LoVo (cell line): ENCODE results near the gene CAB39L.

ENCODE experiments used
- DNase-seq: peaks from one replicate; pipeline ENCODE4 v3.0.0-alpha.2; 2016; ENCODE audit warnings: low spot score

The CAB39L gene

DNA sequence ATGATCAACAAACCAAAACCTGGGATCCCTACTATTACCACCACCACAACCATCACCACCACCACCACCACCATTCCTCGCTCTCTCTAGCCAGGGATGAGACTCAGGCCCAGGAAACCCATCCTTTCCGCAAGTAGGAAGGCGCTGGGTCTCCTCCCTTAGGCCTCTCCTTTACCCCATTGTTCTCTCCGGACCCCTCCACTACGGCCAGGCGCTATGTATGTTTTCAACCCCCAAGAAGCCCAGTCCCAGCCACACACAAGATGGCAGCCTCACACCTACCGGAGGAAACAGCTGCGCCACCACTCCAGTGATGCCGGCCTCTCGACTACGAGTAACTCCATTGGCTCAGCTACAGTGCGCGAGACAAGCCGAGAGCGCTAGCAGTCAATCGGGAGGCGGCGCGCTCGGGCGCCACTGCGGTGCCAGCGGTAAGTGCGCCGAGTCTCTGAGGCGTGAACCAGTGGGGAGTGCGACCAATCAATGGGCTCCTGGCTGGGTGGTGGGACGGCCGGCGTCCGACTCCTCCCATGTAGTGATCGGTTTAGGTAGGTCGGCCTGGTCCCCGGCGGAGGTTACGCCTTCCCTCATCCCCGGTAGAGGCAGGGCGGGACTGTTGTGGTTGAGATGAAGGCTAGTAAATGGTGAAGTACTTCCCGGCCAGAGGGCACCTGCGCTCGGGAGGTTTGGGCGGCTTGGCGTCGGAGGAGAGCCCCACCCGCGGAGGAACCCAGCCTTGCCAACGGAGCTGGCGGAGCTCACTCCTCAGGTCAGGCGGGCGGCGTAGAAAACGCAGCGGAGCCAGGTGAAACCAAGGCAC lies at the start of gene CAB39L, which contains the start of gene SETDB2:
Gene CAB39L, minus strand, starts transcription at position 361 of the 820 bp plus-strand sequence. CDS start 61,154 bp downstream, outside the sequence.
Gene SETDB2, plus strand, starts transcription at position 571 of the 820 bp plus-strand sequence. CDS start 7,620 bp downstream, outside the sequence.
- DNase-seq = peak; percentile 98

DNA sequence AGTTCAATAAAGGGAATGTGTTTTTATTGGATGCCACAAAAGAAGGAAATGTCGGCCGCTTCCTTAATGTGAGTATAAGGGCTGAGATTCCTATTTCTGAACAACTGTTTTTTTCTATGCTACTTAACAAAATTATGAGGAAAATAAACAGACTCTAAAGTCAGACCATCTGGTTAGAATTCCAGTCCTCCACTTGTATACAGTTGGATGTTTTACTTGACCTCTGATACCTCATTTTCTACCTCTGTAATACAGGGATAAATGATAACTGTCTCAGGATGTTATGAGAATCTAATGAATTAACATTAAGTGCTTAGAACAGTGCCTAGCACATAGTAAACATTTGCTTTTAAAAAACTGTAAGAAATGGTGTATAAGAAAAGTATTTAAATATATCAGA lies 44.7 kb upstream of the CAB39L start:
- DNase-seq = no peak

DNA sequence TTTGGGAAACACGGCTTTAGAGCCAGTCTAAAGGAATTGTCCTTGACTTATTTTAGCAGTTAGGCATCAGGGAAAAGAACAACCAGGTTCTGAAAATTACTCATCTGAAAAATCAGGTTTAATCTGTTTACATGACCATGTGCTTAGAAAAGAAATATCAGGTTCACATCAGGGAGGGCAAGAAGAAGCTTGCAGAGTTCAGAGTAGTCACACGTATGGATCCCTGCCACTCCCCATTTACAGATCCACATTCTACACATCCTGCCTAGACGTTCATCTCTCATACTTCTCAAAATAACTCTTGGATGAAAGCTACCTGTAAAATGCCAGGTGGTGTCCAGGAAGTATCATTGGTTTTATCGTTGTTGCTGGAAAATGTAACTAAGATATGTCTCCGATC lies 37.9 kb upstream of the CAB39L start:
- DNase-seq = no peak

DNA sequence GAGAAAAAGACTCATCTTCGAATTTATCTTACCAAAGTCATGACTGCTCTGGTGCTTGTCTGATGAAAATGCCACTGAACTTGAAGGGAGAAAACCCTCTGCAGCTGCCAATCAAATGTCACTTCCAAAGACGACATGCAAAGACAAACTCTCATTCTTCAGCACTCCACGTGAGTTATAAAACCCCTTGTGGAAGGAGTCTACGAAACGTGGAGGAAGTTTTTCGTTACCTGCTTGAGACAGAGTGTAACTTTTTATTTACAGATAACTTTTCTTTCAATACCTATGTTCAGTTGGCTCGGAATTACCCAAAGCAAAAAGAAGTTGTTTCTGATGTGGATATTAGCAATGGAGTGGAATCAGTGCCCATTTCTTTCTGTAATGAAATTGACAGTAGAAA lies 32.7 kb upstream of the CAB39L start:
- no peak for DNase-seq

DNA sequence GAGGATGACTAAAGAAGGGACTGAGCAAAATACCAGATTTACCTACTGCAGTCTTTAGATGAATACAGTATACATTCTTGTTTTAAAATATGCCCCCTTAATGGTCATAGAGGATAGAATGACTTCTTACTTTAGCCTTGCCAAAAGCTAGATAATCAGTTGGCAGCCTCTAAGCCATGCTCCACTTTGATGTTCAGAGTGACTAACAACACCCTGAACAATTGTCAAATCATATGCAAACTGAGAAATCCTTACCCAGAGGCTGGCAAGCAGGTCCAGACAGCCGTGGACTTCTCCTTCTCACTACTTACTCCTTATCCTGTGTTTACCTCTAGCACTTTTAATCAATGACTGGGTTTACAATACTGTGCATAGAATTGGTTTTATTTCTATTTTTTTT lies 28.3 kb upstream of the CAB39L start:
- DNase-seq = no peak

DNA sequence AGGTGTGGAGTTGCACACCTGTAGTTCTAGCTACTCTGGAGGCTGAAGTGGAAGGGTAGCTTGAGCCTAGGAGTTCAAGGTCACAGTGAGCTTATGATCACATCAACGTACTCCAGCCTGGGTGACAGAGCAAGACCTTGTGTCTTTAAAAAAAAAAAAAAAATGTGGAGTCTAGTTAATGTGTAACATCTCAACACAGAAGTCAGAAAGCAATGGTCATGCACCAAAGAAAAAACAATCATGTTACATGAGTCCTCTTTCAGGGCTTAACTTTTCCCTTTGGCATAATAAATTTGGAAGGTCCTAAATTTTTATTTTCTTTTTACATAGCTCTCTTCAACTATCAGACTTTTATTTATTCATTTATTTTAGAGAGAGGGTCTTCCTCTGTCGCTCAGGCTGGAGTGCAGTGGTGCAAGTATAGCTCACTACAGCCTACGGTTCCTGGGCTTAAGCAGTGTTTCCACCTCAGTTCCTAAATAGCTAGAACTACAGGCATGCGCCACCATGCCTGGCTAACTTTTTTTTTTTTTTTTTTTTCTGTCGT lies 22.5 kb upstream of the CAB39L start:
- DNase-seq = no peak

DNA sequence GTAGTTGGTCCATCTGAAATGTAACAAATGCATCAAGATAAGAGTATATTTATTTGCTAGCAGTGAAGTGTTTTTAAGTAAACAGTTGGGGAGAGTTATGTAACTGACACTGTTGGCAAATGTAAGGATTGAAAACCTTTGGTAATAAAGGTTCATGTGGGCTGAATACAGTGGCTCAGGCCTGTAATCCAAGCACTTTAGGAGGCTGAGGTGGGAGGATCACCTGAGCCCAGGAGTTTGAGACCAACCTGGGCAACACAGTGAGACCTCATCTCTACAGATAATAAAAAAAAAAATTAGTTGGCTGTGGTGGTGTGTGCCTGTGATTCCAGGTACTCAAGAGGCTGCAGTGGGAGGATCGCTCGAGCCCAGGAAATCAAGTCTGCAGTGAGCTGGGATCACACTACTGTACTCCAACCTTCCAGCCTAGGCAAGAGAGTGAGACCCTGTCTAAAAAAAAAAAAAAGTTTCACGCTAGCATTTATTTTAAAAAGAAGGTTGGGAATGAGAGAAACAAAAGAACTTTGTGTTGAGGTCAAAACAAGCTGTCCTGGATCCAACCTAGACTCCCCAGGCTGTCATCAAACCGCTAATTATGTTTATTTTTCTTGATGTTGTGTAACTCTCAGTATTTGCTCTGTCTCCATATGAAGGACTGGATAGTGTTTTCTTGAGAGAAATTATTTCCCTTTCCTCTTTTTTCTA lies 20.9 kb upstream of the CAB39L start:
- DNase-seq = no peak

DNA sequence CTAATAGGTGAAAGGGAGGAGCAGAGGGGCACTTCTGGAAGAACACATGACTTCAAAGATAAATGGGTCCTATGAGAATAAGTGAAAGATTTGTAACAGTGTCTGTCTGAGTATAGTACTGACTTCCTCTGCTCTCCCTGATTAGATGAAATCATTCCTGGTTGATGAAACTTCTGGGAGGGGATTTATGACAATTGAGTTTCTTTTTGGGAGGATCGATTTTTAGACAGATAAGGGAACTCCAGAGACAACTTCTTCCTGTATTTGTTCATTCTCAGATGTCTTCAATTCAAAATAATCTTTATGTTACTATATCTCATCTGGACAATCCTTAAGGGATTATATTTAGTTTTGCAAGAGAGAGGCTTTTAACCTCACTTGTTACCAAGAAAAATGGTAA lies 20.2 kb upstream of the CAB39L start:
- DNase-seq = no peak

DNA sequence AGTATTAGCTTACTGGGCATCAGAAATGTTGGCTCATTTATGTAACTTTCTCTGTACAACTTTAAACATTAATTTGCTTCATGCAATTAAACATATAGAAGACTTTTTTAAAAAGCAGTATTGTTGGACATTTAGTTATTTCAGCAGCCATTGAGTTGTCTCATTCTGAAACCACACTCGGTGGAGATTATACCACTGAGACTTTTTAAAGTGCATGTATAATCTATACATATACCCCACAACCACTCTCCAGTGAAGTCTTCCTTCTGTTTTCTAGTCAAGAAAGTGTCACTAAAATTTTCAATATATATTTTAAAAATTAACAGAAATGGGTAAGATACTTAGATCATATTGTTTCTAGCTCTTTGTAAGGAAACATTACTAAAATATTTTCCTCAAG lies 15.7 kb upstream of the CAB39L start:
- DNase-seq = no peak

DNA sequence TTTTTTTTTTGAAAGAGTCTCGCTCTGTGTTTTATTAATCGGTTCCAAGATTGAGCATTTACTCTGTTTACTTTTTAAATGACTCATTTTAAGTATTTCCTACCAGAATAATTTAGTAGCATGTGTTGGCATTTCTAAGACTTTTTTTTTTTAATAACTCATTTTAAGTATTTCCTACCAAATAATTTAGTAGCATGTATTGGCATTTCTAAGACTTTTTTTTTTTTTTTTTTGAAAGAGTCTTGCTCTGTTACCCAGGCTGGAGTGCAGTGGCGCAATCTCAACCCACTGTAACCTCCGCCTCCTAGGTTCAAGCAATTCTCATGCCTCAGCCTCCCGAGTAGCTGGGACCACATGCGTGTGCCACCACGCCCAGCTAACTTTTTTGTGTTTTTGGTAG lies 13.4 kb upstream of the CAB39L start:
- DNase-seq = no peak

DNA sequence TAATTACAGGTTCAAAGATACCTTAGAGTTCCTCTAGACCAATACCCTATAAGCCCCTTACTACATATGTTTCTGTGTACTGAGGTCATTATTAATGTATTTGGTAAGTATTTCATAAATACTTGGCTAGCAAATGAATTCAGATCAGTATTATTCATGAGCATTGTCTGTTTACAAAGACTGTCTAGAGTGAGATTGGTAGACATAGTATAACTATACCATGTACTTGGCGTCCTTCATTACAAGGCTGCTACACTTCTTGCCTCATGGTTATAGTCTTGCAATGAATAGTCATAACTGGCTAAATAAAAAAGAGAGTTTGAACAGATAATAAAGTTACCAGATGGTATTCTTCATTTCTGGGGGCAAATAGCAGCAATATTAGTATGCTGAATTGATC lies 12.3 kb upstream of the CAB39L start:
- no peak for DNase-seq

DNA sequence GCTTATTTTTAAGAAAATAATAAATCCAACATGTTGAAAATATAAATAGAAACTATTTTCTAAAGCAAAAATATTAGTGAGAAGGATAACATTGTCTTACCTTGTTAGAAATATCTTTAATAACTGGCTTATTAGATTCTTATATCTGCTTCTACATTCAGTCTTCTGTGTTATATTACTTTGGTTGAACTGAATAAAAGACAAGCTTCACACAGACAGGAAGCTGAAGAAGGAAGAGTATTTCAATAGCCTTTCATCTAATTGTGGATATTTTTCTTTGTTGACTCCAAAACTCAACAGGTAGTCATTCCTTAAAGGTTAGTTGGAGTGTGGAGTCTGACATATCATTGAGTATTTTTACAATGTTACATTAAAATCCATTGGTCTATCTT lies 11.1 kb upstream of the CAB39L start:
- no peak for DNase-seq

DNA sequence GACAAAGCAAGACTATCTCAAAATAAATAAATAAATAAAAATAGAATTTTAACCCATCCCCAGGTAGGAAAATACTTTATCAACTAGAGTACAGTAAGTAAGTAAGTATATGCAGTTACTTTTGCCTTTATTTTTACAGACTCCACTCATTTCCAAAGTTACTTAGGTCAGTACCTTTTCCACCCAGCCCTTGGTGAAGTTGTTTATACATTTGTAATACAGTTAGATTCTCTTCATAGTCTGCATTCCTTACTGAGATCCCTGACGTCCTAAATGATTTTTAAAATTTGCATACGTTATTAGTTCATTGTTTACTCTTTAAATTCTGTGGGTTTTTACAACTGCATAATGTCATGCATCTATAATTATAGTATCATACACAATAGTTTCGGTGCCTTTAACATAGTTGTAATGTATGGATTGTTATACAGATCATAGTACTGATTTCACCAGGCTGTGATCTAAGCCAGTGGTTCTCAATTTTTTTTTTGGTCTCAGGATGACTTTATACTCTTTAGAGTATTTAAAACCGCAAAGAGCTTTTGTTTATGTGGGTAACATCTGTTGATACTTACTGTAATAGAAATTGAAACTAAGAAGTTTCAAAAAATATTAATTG lies 10.6 kb upstream of the CAB39L start:
- no peak for DNase-seq

DNA sequence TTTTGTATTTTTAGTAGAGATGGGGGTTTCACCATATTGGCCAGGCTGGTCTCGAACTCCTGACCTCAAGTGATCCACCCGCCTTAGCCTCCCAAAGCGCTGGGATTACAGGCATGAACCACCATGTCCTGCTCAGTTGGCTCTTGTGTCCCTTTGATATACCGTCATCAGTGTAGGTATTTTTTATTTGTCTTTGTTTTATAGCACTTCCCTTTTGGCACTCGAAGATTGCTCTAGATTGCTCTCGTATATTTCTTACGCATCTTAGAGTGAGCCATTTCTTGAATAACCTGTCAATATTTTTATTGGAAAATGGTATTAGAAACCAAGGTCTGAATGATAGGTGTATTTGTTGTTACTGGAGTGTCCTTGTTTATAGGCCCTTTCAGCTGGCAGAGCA lies 9.6 kb upstream of the CAB39L start:
- DNase-seq = no peak

DNA sequence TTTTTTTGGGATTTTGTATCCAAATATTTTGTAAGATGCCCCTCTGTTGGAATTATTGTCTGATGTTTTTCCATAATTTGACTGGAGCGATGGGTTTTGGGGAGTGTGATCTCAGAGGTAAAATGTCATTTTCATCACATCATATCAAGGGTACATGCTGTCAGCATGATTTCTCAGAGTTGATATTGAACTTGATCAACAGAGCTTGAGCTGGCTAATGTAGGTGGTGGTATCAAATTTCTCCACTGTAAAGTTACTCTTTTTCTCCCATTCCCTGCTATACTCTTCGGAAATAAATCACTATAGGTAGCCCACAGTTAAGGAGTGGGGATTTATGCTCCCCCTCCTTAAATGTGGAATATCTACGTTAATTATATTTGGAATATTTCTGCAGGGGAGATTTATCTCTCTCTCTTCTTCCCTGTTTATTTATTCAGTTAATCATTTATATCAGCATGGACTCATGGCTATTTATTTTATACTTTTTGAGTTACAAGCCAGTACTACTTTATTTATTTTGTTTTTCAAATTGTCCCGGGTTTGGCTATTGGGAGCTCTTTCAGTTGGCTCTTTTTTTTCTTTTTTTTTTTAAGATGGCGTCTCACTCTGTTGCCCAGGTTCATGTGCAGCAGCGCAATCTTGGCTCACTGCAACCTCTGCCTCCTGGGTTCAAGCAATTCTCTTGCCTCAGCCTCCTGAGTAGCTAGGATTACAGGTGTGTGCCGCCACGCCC lies 9.0 kb upstream of the CAB39L start:
- no peak for DNase-seq

DNA sequence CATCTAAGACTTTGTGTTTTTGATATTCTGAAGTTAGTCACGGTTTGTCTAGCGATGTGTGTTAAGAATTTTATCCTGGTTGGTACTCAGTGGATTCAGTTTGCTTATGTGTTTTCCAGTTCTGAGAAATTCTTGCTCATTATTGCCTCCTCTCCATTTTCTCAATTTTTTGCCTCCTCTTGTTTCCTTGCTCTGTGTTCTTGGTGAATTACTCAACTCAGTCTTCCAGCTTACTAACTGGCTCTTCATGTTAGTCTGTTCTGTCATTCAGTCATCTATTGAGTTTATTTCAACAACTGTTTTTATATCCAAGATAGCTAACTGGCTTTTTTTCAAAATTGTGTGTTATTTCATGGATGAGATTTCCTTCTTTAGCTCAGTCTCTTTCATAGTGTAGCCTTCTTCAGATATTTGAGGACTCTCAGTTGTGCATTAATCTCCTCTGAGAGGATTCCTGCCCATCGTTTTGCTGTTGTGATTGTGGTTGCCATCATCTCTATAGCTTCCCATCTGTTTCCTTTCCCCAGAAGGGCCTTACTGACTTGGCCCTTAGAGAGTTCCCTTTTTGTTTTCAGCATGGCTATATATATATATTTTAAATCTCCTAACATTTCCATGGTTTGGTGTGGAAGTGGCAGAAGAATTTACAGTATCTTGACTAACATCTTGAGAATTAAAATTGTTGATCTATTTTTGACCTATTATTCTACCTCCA lies 6.4 kb upstream of the CAB39L start:
- DNase-seq = no peak

DNA sequence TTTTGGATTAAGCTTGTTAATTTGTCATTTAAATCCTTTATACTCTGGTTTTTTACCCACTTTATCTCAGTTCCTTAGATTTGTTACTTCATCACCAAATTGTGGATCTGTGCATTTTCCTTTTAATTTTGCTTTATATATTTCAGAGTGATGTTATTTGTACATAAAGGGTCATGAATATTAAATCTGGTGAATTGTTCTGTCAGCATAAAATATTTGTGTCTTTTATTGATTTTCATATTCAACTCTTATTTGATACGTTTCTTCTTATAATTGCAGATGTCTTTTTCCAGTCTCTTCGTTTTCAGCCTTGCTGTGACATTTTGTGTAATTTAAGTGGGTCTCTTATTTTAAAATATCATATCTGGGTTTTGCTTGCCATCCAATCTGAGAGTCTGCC lies 4.9 kb upstream of the CAB39L start:
- no peak for DNase-seq

DNA sequence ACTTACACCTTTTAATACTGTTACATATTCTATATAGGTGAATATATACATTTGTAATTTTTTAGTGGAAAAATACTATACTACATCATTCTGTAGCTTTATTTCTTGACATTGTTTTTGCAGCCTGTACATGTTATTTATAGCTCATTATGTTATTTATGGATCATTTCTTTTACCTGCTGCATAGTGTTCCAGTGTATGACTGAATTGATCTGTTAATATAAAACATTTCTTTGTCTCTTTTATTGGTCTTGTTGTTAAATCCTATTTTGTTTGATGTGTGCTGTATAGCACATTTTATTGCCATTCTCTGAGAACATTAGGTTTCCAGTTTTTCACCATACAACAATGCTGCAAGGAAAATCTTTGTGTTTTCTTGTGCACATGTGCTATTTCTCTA lies 2.6 kb upstream of the CAB39L start:
- no peak for DNase-seq

DNA sequence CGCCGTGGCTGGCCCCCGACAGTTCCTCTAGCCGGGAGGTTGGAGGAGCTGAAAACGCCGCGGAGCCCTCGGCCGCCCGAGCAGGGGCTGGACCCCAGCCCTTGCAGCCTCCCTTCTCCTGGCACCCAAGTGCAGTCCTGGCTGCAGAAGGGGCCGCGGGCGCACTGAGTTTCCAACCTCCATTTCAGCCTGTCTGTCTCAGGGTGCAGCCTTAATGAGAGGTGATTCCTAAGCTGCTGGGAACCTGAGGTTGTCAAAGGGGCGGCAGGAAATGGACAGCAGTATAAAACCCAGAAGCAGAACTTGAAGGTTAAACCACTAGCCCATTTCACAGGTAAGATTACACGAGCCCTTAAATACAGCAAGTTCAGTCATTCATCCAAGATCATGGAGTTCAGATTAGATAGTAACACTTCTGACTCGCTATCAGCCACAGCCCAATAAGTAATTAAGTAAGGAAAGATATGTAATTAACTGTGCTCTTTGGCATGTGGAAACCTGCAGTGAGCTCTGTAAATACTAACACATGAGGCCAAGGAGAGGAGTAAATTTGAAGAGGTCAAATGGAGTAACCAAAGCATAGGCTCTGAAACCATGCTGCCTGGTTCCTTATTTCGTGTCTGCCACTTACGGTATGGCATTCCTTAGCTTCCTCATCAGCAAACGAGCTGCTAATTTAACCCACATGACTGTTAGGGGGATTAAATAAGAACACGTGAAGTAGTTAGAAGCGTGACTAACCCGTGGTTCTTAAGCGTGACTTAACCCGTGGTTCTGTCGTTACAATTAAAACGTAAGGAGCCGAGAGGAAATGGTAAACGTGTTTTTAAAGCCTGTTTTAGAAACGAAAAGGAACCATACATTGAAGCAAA lies 896 bp upstream of the CAB39L start:
- peak; percentile 66 for DNase-seq

DNA sequence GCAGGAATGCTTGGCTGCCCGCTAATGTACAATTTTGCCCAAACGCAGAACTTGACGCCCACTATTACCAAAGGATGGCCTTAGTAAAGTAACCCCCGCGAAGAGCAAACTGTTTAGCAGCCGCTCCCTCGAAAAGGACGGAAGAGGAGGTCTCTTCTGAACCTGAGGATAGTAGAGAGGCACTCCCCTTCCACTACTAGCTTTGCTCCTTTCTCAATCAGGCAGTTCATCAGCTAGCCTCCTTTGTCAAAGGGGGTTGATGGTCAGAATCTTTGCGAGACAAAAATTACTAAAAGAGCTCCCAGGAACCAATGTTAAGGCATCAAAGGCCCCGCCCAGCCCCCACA lies 534 bp downstream of the CAB39L start:
- DNase-seq = no peak

DNA sequence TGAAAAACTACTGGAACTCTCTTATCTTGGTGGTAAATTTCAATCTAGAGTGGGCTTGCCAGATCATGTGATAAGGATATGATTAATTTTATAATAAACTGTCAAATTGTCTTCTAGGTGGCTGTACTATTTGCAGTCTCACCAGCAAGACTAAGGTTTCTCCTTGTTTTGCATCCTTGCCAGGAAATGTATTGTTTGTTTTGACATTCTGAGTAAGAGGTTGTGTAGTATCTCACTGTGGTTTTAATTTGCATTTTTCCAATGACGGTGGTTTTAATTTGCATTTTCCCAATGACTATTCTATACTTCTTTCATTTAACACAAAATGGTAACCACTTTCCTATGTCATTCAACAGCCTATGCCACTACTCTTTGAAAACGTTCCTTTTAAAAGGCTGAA lies 2.0 kb downstream of the CAB39L start:
- no peak for DNase-seq
